ENCODE results near the gene HERC6. TPM values are rescaled to one million over a fixed set of nuclear protein-coding genes. Genes with fewer than 3 reads are reported as not detected.
"Not testable (repeated sequence)": the region's sequence is repeated elsewhere in the genome, so short reads cannot be mapped to it uniquely, and the experiment has no call there.

Gene HERC6
- total RNA-seq, 4 donors from 2014 or later, result 4.4 to 7.5 (median 5.1) TPM

GRCh38 chr4:88367826-88368225 lies 10.8 kb upstream of the HERC6 start:
- no peak overlapping the region for H3K27ac ChIP-seq
- no peak overlapping the region for H3K4me3 ChIP-seq
- ATAC-seq, result no peak
- no peaks in the 10 kb centered on the region for H3K4me1 ChIP-seq
- no peaks in the 10 kb centered on the region for H3K36me3 ChIP-seq
- TF ChIP-seq CTCF (IDR thresholded peaks at IDR 0.05), result no peak
- no peak for TF ChIP-seq POLR2AphosphoS5 (IDR thresholded peaks at IDR 0.05)
- no peak for TF ChIP-seq EP300 (IDR thresholded peaks at IDR 0.05)
- TF ChIP-seq POLR2A (IDR thresholded peaks at IDR 0.05), result no peak
- peaks cover 0 to 8% (median 0%) of the 10 kb centered on the region in 3 donors for H3K9me3 ChIP-seq
- 87 to 89% methylated on average over 4 to 5 of the region's 5 CpGs for WGBS, 2 donors (ENCODE audit: low coverage in 1 of 2)
- no peaks in the 10 kb centered on the region for H3K27me3 ChIP-seq

GRCh38 chr4:88369180-88369812 lies 9.4 kb upstream of the HERC6 start:
- TF ChIP-seq CTCF (IDR thresholded peaks at IDR 0.05), result peak; percentile 42 to 66 (median 56)
- H3K4me3 ChIP-seq, ATAC-seq, H3K27me3 ChIP-seq, H3K9me3 ChIP-seq, H3K36me3 ChIP-seq, H3K27ac ChIP-seq, H3K4me1 ChIP-seq: not testable (repeated sequence)
- WGBS, 2 donors (ENCODE audit: low coverage in 1 of 2), result 79 to 100% methylated on average over 2 to 6 of the region's 7 CpGs

GRCh38 chr4:88381123-88381522 lies 2.5 kb downstream of the HERC6 start:
- H3K4me1 ChIP-seq, result peaks cover 0 to 7% (median 0%) of the 10 kb centered on the region in 3 donors
- H3K27me3 ChIP-seq, result no peaks in the 10 kb centered on the region
- 80 to 85% methylated on average over 3 to 4 of the region's 4 CpGs for WGBS, 2 donors (ENCODE audit: low coverage in 1 of 2)
- no peak overlapping the region for H3K27ac ChIP-seq
- no peak for TF ChIP-seq CTCF (IDR thresholded peaks at IDR 0.05)
- TF ChIP-seq POLR2A (IDR thresholded peaks at IDR 0.05), result no peak
- H3K9me3 ChIP-seq, result no peaks in the 10 kb centered on the region
- no peak for ATAC-seq
- no peak overlapping the region for H3K4me3 ChIP-seq
- peaks cover 0 to 15% of the 10 kb centered on the region in 2 donors for H3K36me3 ChIP-seq

GRCh38 chr4:88382621-88383020 lies 4.0 kb downstream of the HERC6 start:
- no peak for TF ChIP-seq POLR2AphosphoS5 (IDR thresholded peaks at IDR 0.05)
- no peak for TF ChIP-seq POLR2A (IDR thresholded peaks at IDR 0.05)
- TF ChIP-seq EP300 (IDR thresholded peaks at IDR 0.05), result no peak
- no peak for TF ChIP-seq CTCF (IDR thresholded peaks at IDR 0.05)
- ATAC-seq, result no peak
- peaks cover 0 to 7% (median 0%) of the 10 kb centered on the region in 3 donors for H3K4me1 ChIP-seq
- peak overlapping the region in 1 of 4 donors; percentile 23 for H3K27ac ChIP-seq
- no peaks in the 10 kb centered on the region for H3K27me3 ChIP-seq
- no peak overlapping the region for H3K4me3 ChIP-seq
- WGBS, 2 donors (ENCODE audit: low coverage in 1 of 2), result 0 to 29% methylated on average over 1 of the region's 1 CpG
- peaks cover 0 to 24% of the 10 kb centered on the region in 2 donors for H3K36me3 ChIP-seq
- no peaks in the 10 kb centered on the region for H3K9me3 ChIP-seq

- no peak for ATAC-seq
- no peak overlapping the region for H3K4me3 ChIP-seq
- no peaks in the 10 kb centered on the region for H3K4me1 ChIP-seq
- no peaks in the 10 kb centered on the region for H3K9me3 ChIP-seq
- H3K27ac ChIP-seq, result no peak overlapping the region
- H3K36me3 ChIP-seq, result peaks cover 0 to 64% of the 10 kb centered on the region in 2 donors
- WGBS, 2 donors (ENCODE audit: low coverage in 1 of 2), result 100% methylated on average over 1 of the region's 2 CpGs
- TF ChIP-seq CTCF (IDR thresholded peaks at IDR 0.05), result no peak
- no peak for TF ChIP-seq POLR2AphosphoS5 (IDR thresholded peaks at IDR 0.05)
- TF ChIP-seq EP300 (IDR thresholded peaks at IDR 0.05), result no peak
- no peak for TF ChIP-seq POLR2A (IDR thresholded peaks at IDR 0.05)
- no peaks in the 10 kb centered on the region for H3K27me3 ChIP-seq
These were observed 11.5 kb downstream of the HERC6 start for GRCh38 chr4:88390128-88390527.
